Prostate gland (tissue), 2 donors: Measurements from ENCODE around the gene TNFRSF14. TPM values are rescaled to one million over a fixed set of nuclear protein-coding genes. Genes with fewer than 3 reads are reported as not detected.

Experiments used
- DNase-seq: peaks from one replicate; pipeline ENCODE4 v3.0.0-alpha.2; 2019; ENCODE audit warnings: low spot score
- H3K27ac ChIP-seq, 2 donors: fragments of 200-600 bp; sonication (generic); 2 replicates each; pipeline ENCODE4 v1.5.1; 2017 to 2019
- H3K27me3 ChIP-seq: fragments of 200-600 bp; sonication (generic); replicated peaks from 2 replicates; pipeline ENCODE4 v1.5.1; 2019; ENCODE audit not compliant: insufficient read depth
- H3K36me3 ChIP-seq, 2 donors: fragments of 200-600 bp; sonication (generic); 1 replicate in 1 of 2; 2 replicates in 1 of 2; pipeline versions ENCODE4 v1.5.1 to v1.8.1; 2017 to 2019
- H3K4me1 ChIP-seq: fragments of 200-600 bp; sonication (generic); replicated peaks from 2 replicates; pipeline ENCODE4 v1.5.1; 2019
- H3K4me3 ChIP-seq, 2 donors: fragments of 200-600 bp; sonication (generic); 2 replicates each; pipeline ENCODE4 v1.5.1; 2017 to 2019
- H3K9me3 ChIP-seq: fragments of 200-600 bp; sonication (generic); 2 replicates; pipeline ENCODE4 v1.5.1; 2017
- POLR2A ChIP-seq: fragments of 450-650 bp; IDR thresholded peaks from one replicate; pipeline ENCODE4 v1.6.1; 2016; ENCODE audit warnings: antibody characterized with exemption, mild to moderate bottlenecking
- POLR2AphosphoS5 ChIP-seq: sonication (generic); formaldehyde crosslinking; IDR thresholded peaks from one replicate; pipeline ENCODE4 v1.6.1; 2017; ENCODE audit warnings: antibody characterized with exemption
- WGBS: methylation state at CpG from one replicate; pipeline ENCODE4 v1.1.5; 2018; 5-methylcytosine and 5-hydroxymethylcytosine counted together
- intact Hi-C: fragments of 100-400 bp; cut with DNase I; formaldehyde crosslinking; loops from one replicate; pipeline ENCODE4 v1.14.2; 2022
- total RNA-seq, 2 donors: library from RNA; depleted of rRNA; stranded (reverse); fragments of >200 nt; gene quantifications; one replicate each; pipeline ENCODE4 v1.1.0, GENCODE V29; 2016
- TF ChIP-seq, protein P1 (sequence below), 4 experiments: fragments of 200-600 bp in 2 of 4; fragments of 450-650 bp in 2 of 4; sonication (generic) in 2 of 4; IDR thresholded peaks; 1 replicate in 3 of 4; 2 replicates in 1 of 4; pipeline ENCODE4 v1.5.1; 2016 to 2019; ENCODE audit warnings: antibody characterized with exemption in 4 of 4, mild to moderate bottlenecking in 2 of 4, moderate library complexity in 2 of 4

TNFRSF14 gene
- total RNA-seq: 100 to 1,000 TPM in 1 of 2 donors, 10 to 100 TPM in 1; 83.3 to 105 TPM

DNA sequence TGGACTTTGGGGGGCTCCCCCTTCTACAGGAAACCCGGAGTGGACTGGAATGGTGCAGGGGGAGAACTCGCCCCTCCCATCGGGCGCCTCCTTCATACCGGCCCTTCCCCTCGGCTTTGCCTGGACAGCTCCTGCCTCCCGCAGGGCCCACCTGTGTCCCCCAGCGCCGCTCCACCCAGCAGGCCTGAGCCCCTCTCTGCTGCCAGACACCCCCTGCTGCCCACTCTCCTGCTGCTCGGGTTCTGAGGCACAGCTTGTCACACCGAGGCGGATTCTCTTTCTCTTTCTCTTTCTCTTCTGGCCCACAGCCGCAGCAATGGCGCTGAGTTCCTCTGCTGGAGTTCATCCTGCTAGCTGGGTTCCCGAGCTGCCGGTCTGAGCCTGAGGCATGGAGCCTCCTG, at the start of gene TNFRSF14:
TSS of gene TNFRSF14 (plus strand) at position 95 of the 401 bp plus-strand sequence. CDS start at position 389, 294 bp downstream.
- H3K27me3 ChIP-seq: no peaks in the 10 kb centered on the region
- H3K4me1 ChIP-seq: peaks cover 20% of the 10 kb centered on the region
- intact Hi-C loops: no loop called here
- 3% methylated on average over 16 of the region's 16 CpGs for WGBS
- no peaks in the 10 kb centered on the region for H3K9me3 ChIP-seq
- peak within 1 kb of the TSS; percentile 90 to 94 for H3K27ac ChIP-seq
- TF ChIP-seq, protein P1, sequence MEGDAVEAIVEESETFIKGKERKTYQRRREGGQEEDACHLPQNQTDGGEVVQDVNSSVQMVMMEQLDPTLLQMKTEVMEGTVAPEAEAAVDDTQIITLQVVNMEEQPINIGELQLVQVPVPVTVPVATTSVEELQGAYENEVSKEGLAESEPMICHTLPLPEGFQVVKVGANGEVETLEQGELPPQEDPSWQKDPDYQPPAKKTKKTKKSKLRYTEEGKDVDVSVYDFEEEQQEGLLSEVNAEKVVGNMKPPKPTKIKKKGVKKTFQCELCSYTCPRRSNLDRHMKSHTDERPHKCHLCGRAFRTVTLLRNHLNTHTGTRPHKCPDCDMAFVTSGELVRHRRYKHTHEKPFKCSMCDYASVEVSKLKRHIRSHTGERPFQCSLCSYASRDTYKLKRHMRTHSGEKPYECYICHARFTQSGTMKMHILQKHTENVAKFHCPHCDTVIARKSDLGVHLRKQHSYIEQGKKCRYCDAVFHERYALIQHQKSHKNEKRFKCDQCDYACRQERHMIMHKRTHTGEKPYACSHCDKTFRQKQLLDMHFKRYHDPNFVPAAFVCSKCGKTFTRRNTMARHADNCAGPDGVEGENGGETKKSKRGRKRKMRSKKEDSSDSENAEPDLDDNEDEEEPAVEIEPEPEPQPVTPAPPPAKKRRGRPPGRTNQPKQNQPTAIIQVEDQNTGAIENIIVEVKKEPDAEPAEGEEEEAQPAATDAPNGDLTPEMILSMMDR (IDR thresholded peaks at IDR 0.05): peak in 1 of 4 experiments; percentile 27
- TF ChIP-seq POLR2AphosphoS5 (no peak), POLR2A (peak; percentile 60)
- H3K4me3 ChIP-seq: peak within 1 kb of the TSS; percentile 53 to 60
- H3K36me3 ChIP-seq: no peaks in the 10 kb centered on the region
- DNase-seq: peak; percentile 55

DNA sequence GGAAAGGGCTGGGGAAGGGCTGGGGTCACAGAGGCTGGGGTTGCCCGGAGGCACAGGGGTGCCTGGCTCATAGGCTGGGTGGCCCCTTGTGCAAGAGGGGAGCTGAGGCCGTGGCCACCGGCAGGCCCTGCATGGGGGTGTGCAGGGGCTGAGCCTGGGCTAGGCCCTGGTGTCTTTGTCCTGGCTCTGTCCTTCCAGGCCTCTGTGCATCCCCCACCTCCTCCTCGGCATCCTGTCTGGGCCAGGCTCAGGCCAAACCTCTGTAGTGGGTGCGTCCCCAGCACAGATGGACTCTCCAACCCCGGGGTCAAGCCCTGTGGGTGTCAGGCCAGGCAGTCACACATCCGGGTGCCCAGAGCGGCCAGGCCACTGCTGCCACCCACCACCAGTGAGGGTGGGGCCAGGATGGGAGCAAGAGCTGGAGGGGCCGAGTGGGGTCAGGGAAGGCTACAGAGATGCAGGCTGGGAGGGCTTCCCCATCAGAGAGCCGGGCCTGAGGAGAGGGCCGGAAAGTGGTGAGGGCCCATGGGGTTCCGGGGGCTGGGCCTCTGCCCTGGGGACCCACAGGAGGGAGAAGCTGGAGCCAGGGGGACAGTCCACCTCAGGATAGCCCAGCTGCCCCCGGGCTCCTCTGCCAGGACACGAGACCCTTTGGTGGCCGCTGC, 49.1 kb upstream of the TNFRSF14 start:
- DNase-seq: no peak
- H3K4me1 ChIP-seq: no peaks in the 10 kb centered on the region
- H3K4me3 ChIP-seq: no peak overlapping the region
- intact Hi-C loops: no loop called here
- 59% methylated on average over 11 of the region's 15 CpGs for WGBS
- H3K27me3 ChIP-seq: no peaks in the 10 kb centered on the region
- peaks cover 0 to 28% of the 10 kb centered on the region in 2 donors for H3K36me3 ChIP-seq
- H3K9me3 ChIP-seq: no peaks in the 10 kb centered on the region
- TF ChIP-seq, protein P1 (IDR thresholded peaks at IDR 0.05): no peak
- TF ChIP-seq POLR2A: no peak
- TF ChIP-seq POLR2AphosphoS5: no peak
- H3K27ac ChIP-seq: no peak overlapping the region

DNA sequence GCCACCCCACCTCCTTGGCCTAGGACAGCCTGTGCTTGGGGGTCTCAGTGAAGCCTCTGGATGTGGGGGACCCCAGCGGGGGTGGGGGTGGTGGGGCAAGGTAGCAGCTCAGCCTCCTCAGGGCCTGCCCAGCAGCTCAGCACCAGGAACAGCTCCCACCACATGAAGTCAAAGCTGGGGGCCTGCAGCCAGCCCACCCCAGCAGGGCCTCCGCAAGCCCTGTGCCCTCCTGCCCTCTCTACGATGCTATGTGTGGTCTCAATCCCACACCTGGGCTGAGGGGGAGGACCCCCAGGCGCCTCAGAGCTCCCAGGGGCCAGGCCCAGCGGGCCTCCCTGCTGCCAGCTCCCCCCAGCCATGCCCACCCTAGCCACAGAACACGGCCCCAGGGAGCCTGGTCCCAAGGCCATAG, 48.4 kb upstream of the TNFRSF14 start:
- no peaks in the 10 kb centered on the region for H3K27me3 ChIP-seq
- intact Hi-C loops: no loop called here
- no peak for DNase-seq
- no peak overlapping the region for H3K27ac ChIP-seq
- no peaks in the 10 kb centered on the region for H3K9me3 ChIP-seq
- no peak overlapping the region for H3K4me3 ChIP-seq
- TF ChIP-seq POLR2AphosphoS5 (no peak), POLR2A (no peak)
- TF ChIP-seq, protein P1 (IDR thresholded peaks at IDR 0.05): no peak
- 73% methylated on average over 6 of the region's 6 CpGs for WGBS
- no peaks in the 10 kb centered on the region for H3K4me1 ChIP-seq
- peaks cover 0 to 35% of the 10 kb centered on the region in 2 donors for H3K36me3 ChIP-seq

DNA sequence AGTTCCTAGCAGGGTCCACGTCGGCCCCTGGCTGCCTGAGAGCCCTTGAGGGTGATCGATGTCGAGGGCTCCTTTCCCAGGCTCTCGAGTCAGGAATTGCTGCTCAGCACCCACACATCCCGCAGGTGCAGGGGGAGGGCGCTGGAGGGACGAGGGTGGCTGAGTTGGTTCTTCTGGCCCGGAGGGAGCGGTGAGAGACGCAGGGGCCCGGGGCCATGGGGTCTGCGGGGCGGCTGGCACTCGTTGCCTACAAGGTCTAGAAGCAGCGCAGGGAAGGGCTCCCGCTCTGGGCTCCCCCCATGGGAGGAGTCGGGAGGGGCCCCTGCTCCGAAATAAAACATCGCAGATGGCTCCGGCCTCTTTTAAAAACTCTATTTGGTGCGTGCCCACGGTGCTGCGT, 48.0 kb upstream of the TNFRSF14 start:
- Histone ChIP-seq H3K4me3 (no peak overlapping the region), H3K27me3 (no peaks in the 10 kb centered on the region), H3K9me3 (no peaks in the 10 kb centered on the region), H3K27ac (no peak overlapping the region), H3K36me3 (peaks cover 0 to 39% of the 10 kb centered on the region in 2 donors), H3K4me1 (no peaks in the 10 kb centered on the region)
- TF ChIP-seq POLR2AphosphoS5 (no peak), POLR2A (no peak)
- TF ChIP-seq, protein P1 (IDR thresholded peaks at IDR 0.05): no peak
- intact Hi-C loops: no loop called here
- WGBS: 82% methylated on average over 22 of the region's 24 CpGs
- DNase-seq: no peak

DNA sequence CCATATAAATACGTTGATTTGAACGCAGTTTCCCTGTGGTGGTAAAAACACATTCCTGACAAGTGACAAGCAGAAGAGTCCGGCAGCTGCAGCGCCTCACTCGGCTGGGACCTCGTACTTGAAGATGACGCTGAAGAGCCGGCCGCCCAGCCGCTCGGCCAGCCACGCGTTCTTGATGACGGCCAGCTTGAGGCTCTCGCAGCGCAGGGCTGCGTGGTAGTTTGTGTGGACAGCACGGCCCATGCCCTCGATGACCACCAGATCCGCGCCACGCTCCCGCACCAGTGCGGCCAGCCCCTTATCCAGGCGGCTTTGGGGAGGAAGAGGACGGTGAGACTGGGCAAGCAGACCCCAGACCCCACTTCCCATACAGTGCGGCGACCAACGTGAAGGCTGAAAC, 47.4 kb upstream of the TNFRSF14 start:
- WGBS: 93% methylated on average over 29 of the region's 29 CpGs
- H3K9me3 ChIP-seq: no peaks in the 10 kb centered on the region
- intact Hi-C loops: no loop called here

More for the DNA sequence above, 47.4 kb upstream of the TNFRSF14 start:
- Histone ChIP-seq H3K4me1 (no peaks in the 10 kb centered on the region), H3K36me3 (peaks cover 1 to 45% of the 10 kb centered on the region in 2 donors), H3K4me3 (no peak overlapping the region), H3K27ac (no peak overlapping the region), H3K27me3 (no peaks in the 10 kb centered on the region)
- TF ChIP-seq POLR2A (no peak), POLR2AphosphoS5 (no peak)
- TF ChIP-seq, protein P1 (IDR thresholded peaks at IDR 0.05): no peak
- no peak for DNase-seq
